IPS-20b (cell line): Measurements from ENCODE around the gene HOXB3.
"Not testable (repeated sequence)": the region's sequence is repeated elsewhere in the genome, so short reads cannot be mapped to it uniquely, and the experiment has no call there.

Experiments used
- H3K27ac ChIP-seq: one replicate; pipeline ENCODE4 v1.5.1; 2013; ENCODE audit warnings: low read length
- H3K27me3 ChIP-seq: 2 replicates; pipeline ENCODE4 v1.6.1; 2013; ENCODE audit warnings: mild to moderate bottlenecking, low read length, inconsistent platforms; ENCODE audit not compliant: insufficient read depth
- H3K36me3 ChIP-seq: 2 replicates; pipeline ENCODE4 v1.6.1; 2013; ENCODE audit warnings: low read depth, mild to moderate bottlenecking, inconsistent platforms, low read length, moderate library complexity; ENCODE audit not compliant: insufficient read depth
- H3K4me1 ChIP-seq: 2 replicates; pipeline ENCODE4 v1.6.1; 2013; ENCODE audit warnings: mild to moderate bottlenecking, control low read depth, inconsistent platforms, low read length, moderate library complexity; ENCODE audit not compliant: insufficient read depth
- H3K4me3 ChIP-seq: 2 replicates; pipeline ENCODE4 v1.5.1; 2013; ENCODE audit warnings: mild to moderate bottlenecking, low read length, inconsistent platforms
- H3K9ac ChIP-seq: 2 replicates; pipeline ENCODE4 v1.6.1; 2013; ENCODE audit warnings: low read depth, mild to moderate bottlenecking, inconsistent platforms, low read length, moderate library complexity
- H3K9me3 ChIP-seq: 2 replicates; pipeline ENCODE4 v1.6.1; 2013; ENCODE audit warnings: mild to moderate bottlenecking, low read depth, low read length, inconsistent platforms; ENCODE audit not compliant: insufficient read depth

HOXB3 gene

GRCh38 chr17:48535793-48536559 lies 54.1 kb downstream of the HOXB3 start:
- peaks cover 11% of the 10 kb centered on the region for H3K4me1 ChIP-seq
- H3K9ac ChIP-seq: not testable (repeated sequence)
- peaks cover 92% of the 10 kb centered on the region for H3K27me3 ChIP-seq

DNA sequence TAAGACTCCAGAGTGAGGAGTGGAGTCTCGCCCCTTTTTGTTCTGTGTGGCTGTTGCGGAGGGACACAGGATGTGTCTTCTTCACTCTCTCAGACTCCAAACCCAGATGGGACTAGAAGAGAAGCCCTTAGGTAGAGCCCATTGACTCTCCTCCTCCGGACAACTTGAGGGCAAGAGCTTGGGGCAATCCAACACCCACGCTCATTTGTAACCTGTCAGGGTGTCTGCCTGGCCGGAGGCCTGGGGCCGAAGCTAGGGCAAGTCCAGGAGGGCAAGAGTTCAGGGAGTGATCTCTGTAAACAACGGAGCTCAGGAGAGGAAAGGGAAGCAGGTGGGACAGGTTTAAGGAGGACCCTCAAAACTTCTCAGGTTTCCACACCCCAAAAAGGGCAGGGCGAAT lies 57.8 kb downstream of the HOXB3 start:
- Histone ChIP-seq H3K36me3 (no peaks in the 10 kb centered on the region), H3K9me3 (no peaks in the 10 kb centered on the region), H3K27ac (no peak overlapping the region), H3K4me3 (no peak overlapping the region), H3K27me3 (peaks cover 92% of the 10 kb centered on the region), H3K9ac (no peak overlapping the region), H3K4me1 (peaks cover 14% of the 10 kb centered on the region)

More at GRCh38 chr17:48535793-48536559, 54.1 kb downstream of the HOXB3 start:
- not testable (repeated sequence) for H3K9me3 ChIP-seq, H3K27ac ChIP-seq, H3K4me3 ChIP-seq, H3K36me3 ChIP-seq

- no peaks in the 10 kb centered on the region for H3K36me3 ChIP-seq
- H3K27ac ChIP-seq: no peak within 1 kb of the TSS
- no peaks in the 10 kb centered on the region for H3K9me3 ChIP-seq
- peaks cover 97% of the 10 kb centered on the region for H3K27me3 ChIP-seq
- H3K4me3 ChIP-seq: peak within 1 kb of the TSS; percentile 44
- no peak within 1 kb of the TSS for H3K9ac ChIP-seq
- H3K4me1 ChIP-seq: peaks cover 19% of the 10 kb centered on the region
These were observed 59.2 kb downstream of the HOXB3 start, which contains the start of gene HOXB1 for GRCh38 chr17:48530887-48531272. HOXB1 (minus strand) TSS chr17:48531011; CDS start chr17:48530904, 107 bp downstream.

GRCh38 chr17:48530208-48530886 lies 59.7 kb downstream of the HOXB3 start:
- H3K9ac ChIP-seq: no peak overlapping the region
- no peaks in the 10 kb centered on the region for H3K36me3 ChIP-seq
- no peak overlapping the region for H3K27ac ChIP-seq
- H3K27me3 ChIP-seq: peaks cover 99% of the 10 kb centered on the region
- peak overlapping the region; percentile 44 for H3K4me3 ChIP-seq
- no peaks in the 10 kb centered on the region for H3K9me3 ChIP-seq
- H3K4me1 ChIP-seq: peaks cover 19% of the 10 kb centered on the region

DNA sequence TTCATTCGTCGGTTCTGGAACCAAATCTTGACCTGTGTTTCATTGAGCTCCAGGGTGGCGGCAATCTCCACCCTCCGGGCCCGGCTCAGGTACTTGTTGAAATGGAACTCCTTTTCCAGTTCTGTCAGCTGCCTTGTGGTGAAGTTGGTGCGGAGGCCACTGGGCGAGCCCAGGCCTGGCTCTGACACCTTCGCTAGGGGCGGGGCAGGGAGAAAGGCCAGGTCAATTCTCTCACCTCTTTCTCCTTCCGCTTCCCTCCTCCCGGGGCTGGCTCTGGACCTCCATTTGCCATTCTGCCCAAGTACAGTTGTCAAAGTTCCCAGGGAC lies 60.4 kb downstream of the HOXB3 start:
- H3K9me3 ChIP-seq: no peaks in the 10 kb centered on the region
- no peak overlapping the region for H3K9ac ChIP-seq
- H3K27ac ChIP-seq: no peak overlapping the region
- peaks cover 100% of the 10 kb centered on the region for H3K27me3 ChIP-seq
- H3K4me1 ChIP-seq: peaks cover 19% of the 10 kb centered on the region
- H3K36me3 ChIP-seq: no peaks in the 10 kb centered on the region
- no peak overlapping the region for H3K4me3 ChIP-seq

- Histone ChIP-seq H3K27ac (no peak overlapping the region), H3K36me3 (no peaks in the 10 kb centered on the region), H3K4me3 (no peak overlapping the region), H3K9me3 (no peaks in the 10 kb centered on the region), H3K27me3 (peaks cover 100% of the 10 kb centered on the region), H3K9ac (no peak overlapping the region), H3K4me1 (peaks cover 19% of the 10 kb centered on the region)
These were observed 60.9 kb downstream of the HOXB3 start for GRCh38 chr17:48528936-48529682.

- H3K4me1 ChIP-seq: peaks cover 19% of the 10 kb centered on the region
- H3K9me3 ChIP-seq: no peaks in the 10 kb centered on the region
- H3K27me3 ChIP-seq: peaks cover 100% of the 10 kb centered on the region
- H3K36me3 ChIP-seq: no peaks in the 10 kb centered on the region
- no peak overlapping the region for H3K27ac ChIP-seq
- H3K4me3 ChIP-seq: no peak overlapping the region
- H3K9ac ChIP-seq: no peak overlapping the region
These were observed 61.7 kb downstream of the HOXB3 start for GRCh38 chr17:48528153-48528935.

GRCh38 chr17:48527547-48527932 lies 62.5 kb downstream of the HOXB3 start:
- Histone ChIP-seq H3K9ac (no peak overlapping the region), H3K36me3 (no peaks in the 10 kb centered on the region), H3K27me3 (peaks cover 100% of the 10 kb centered on the region), H3K9me3 (no peaks in the 10 kb centered on the region), H3K4me1 (peaks cover 19% of the 10 kb centered on the region), H3K27ac (no peak overlapping the region), H3K4me3 (peak overlapping the region; percentile 55; the same call in 1 of the 2 replicates)

DNA sequence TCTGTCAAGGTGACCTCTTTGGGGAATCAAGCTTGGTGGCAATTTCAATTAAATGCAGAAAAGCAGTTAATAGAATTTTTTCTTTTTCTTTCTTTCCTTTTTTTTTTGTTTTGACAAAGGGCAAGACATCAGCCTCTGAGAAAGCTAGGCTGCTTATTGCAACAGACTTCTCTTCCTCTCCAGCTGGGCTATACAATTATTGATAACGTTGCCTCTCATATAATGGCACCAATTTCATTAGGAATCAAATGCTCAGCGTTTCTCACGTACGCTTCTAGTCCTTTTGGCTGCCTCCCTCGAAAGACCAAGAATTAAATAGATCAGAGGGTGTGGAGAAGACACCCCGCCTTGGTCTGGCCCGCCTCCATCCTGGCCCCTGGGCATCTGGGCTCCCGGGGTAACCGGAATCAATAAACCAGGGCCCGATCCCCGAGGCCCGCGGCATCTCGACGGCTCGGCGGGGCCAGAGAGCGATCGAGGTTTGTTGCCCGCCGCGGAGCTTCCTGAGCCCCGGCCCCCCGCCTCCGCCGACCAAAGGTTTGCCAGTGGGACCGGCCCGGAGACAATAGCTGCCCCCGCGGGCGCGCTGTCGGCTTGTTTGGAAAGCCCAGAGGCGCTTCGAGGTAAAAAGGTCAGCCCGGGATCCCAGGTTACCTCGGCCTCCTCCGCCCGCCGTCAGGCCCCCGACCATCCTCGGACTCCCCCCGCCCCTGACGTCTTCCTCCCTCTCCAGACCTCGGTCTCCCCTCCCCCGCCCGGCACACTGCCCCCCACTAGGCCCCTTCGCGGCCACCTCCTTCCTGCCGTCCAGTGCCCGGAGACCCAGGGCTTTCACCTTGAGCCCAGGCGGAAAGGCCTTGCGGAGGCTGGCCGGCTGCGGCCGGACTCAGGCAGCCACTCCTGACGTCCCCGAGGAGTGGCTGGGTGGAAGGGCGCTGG lies 63.2 kb downstream of the HOXB3 start:
- peaks cover 100% of the 10 kb centered on the region for H3K27me3 ChIP-seq
- no peak overlapping the region for H3K9ac ChIP-seq
- peak overlapping the region; percentile 55 for H3K4me3 ChIP-seq

DNA sequence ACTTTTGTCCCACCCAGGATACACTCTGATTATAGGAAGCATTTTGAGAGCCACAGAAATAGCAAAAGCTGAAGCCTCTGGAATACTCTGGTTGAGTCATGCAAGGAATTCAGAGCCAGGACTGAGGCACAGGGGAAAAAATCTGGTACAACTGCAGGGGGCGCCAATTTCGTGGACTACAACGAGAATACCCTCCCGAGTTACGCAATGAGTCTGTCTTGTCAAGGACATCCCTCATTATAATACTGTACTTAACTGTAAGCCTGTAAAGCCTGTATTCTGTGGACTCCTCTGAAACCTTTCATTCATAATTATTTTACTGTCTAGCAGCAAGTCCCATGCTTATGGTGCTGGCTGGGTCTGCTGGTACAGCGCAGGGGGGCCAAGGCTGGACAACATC lies 67.0 kb downstream of the HOXB3 start:
- H3K9me3 ChIP-seq: no peaks in the 10 kb centered on the region
- peaks cover 17% of the 10 kb centered on the region for H3K4me1 ChIP-seq
- no peaks in the 10 kb centered on the region for H3K36me3 ChIP-seq
- H3K4me3 ChIP-seq: no peak overlapping the region
- no peak overlapping the region for H3K9ac ChIP-seq
- no peak overlapping the region for H3K27ac ChIP-seq
- peaks cover 97% of the 10 kb centered on the region for H3K27me3 ChIP-seq

More for the DNA sequence above, 63.2 kb downstream of the HOXB3 start:
- H3K27ac ChIP-seq: no peak overlapping the region
- H3K9me3 ChIP-seq: no peaks in the 10 kb centered on the region
- no peaks in the 10 kb centered on the region for H3K36me3 ChIP-seq
- H3K4me1 ChIP-seq: peaks cover 20% of the 10 kb centered on the region
